K562 (cell line): ENCODE data around the gene KAT2B. TPM values are rescaled to one million over a fixed set of nuclear protein-coding genes. Genes with fewer than 3 reads are reported as not detected.

ENCODE experiments used
- ATAC-seq: fragments of 200-7000 bp; cut with Tn5 transposase; 3 replicates; pipeline ENCODE4 v1.9.1; 2020; ENCODE audit warnings: moderate library complexity
- BruUV-seq: library from RNA; stranded (reverse); fragments of 400-500 nt; replicated peaks from 2 replicates; lab custom pipeline; 2021; lab: Mats Ljungman, UMichigan
- CTCF ChIA-PET: fragments of 300-600 bp; formaldehyde crosslinking; extraction: SDS; loops from one replicate; lab custom pipeline; 2021; ENCODE audit warnings: low intra/inter-chr PET ratio; lab: Yijun Ruan, JAX
- POLR2A ChIA-PET: fragments of 300-600, 350-650 bp; sonication (Branson Sonifier 250); formaldehyde crosslinking; extraction: SDS; loops from one replicate; lab custom pipeline; 2021; ENCODE audit warnings: antibody characterized with exemption, inconsistent platforms; lab: Yijun Ruan, JAX
- DNase-seq, 4 experiments: peaks; one replicate each; pipeline versions ENCODE4 v3.0.0 to v3.0.0-alpha.2; 2011 to 2018; ENCODE audit warnings: low spot score in 3 of 4, mixed read lengths in 3 of 4; ENCODE audit errors: extremely low read depth in 1 of 4
- FAIRE-seq: peaks from 2 replicates; lab custom pipeline; 2011; peaks lifted over from hg19 to GRCh38; lab: Jason Lieb, UNC
- H2AFZ ChIP-seq: 2 replicates; pipeline ENCODE4 v1.6.0; 2011; ENCODE audit warnings: low read depth, low read length, control low read depth, inconsistent platforms
- H3K27ac ChIP-seq: fragments of 200-600 bp; 3 replicates; pipeline ENCODE4 v1.8.0; 2011; ENCODE audit warnings: low read depth, mild to moderate bottlenecking, control low read depth, inconsistent platforms, low read length, moderate library complexity, mixed read lengths; ENCODE audit errors: extremely low read depth
- H3K27me3 ChIP-seq, 2 experiments: fragments of 300-600 bp in 1 of 2; 2 replicates in 1 of 2; 3 replicates in 1 of 2; pipeline versions ENCODE4 v1.6.0 to v1.8.0; 2011; ENCODE audit warnings: inconsistent platforms in 2 of 2, low read length in 2 of 2, mild to moderate bottlenecking in 1 of 2, mixed read lengths in 1 of 2, moderate library complexity in 1 of 2; ENCODE audit not compliant: control insufficient read depth in 2 of 2, insufficient read depth in 2 of 2
- H3K36me3 ChIP-seq: fragments of 300-600 bp; 3 replicates; pipeline ENCODE4 v1.8.0; 2011; ENCODE audit warnings: mild to moderate bottlenecking, low read length, inconsistent platforms; ENCODE audit not compliant: control insufficient read depth, insufficient read depth
- H3K4me1 ChIP-seq, 2 experiments: fragments of 200-600 bp in 1 of 2; replicated peaks in 1 of 2; 2 replicates in 1 of 2; 3 replicates in 1 of 2; pipeline versions ENCODE4 v1.5.1 to v1.8.0; 2011; ENCODE audit warnings: inconsistent platforms in 2 of 2, low read length in 2 of 2, mild to moderate bottlenecking in 1 of 2, mixed read lengths in 1 of 2, moderate library complexity in 1 of 2; ENCODE audit not compliant: control insufficient read depth in 2 of 2, insufficient read depth in 2 of 2
- H3K4me2 ChIP-seq: 2 replicates; pipeline ENCODE4 v1.6.1; 2011; ENCODE audit warnings: low read length, control low read depth, inconsistent platforms, mixed read lengths; ENCODE audit not compliant: insufficient read depth
- H3K4me3 ChIP-seq: fragments of 200-600 bp; sonication (generic), shearing (Covaris generic); 2 replicates; pipeline ENCODE4 v1.5.1; 2016; ENCODE audit warnings: control low read depth, inconsistent platforms
- H3K79me2 ChIP-seq: fragments of 200-600 bp; 3 replicates; pipeline ENCODE4 v1.8.0; 2011; ENCODE audit warnings: low read length, inconsistent platforms; ENCODE audit not compliant: control insufficient read depth, insufficient read depth
- H3K9ac ChIP-seq, 2 experiments: 2 replicates each; pipeline versions ENCODE4 v1.6.0 to v1.6.1; 2011; ENCODE audit warnings: low read depth in 2 of 2, low read length in 2 of 2, control low read depth in 1 of 2, inconsistent platforms in 1 of 2, mild to moderate bottlenecking in 1 of 2, mixed read lengths in 1 of 2; ENCODE audit not compliant: insufficient read depth in 1 of 2
- H3K9me1 ChIP-seq: one replicate; pipeline ENCODE4 v1.6.0; 2011; ENCODE audit warnings: inconsistent platforms, mild to moderate bottlenecking, low read length, moderate library complexity; ENCODE audit not compliant: control insufficient read depth, insufficient read depth
- H3K9me3 ChIP-seq: replicated peaks from 2 replicates; pipeline ENCODE4 v1.5.1; 2011; ENCODE audit warnings: low read depth, low read length, inconsistent platforms; ENCODE audit not compliant: control insufficient read depth, insufficient read depth
- H4K20me1 ChIP-seq: replicated peaks from 2 replicates; pipeline ENCODE4 v1.6.1; 2011; ENCODE audit warnings: low read length, inconsistent platforms, mixed read lengths; ENCODE audit not compliant: control insufficient read depth, insufficient read depth
- ARID1B ChIP-seq: fragments of 450-650 bp; IDR thresholded peaks from 2 replicates; pipeline ENCODE4 v1.6.1; 2016; ENCODE audit warnings: antibody characterized with exemption, mild to moderate bottlenecking, inconsistent platforms
- NCOR1 ChIP-seq: fragments of 450-650 bp; IDR thresholded peaks from 2 replicates; pipeline ENCODE4 v1.6.1; 2016; ENCODE audit warnings: mild to moderate bottlenecking, moderate library complexity
- POLR2H ChIP-seq: IDR thresholded peaks from 2 replicates; pipeline ENCODE4 v1.6.1; 2016; ENCODE audit warnings: missing genetic modification characterization, low read depth, mild to moderate bottlenecking, control low read depth, missing compliant biosample characterization, moderate library complexity
- RB1 ChIP-seq: fragments of 450-650 bp; IDR thresholded peaks from 2 replicates; pipeline ENCODE4 v1.6.1; 2017; ENCODE audit warnings: low read depth, mild to moderate bottlenecking
- SMARCA4 ChIP-seq: fragments of 450-650 bp; IDR thresholded peaks from 2 replicates; pipeline ENCODE4 v1.6.1; 2016
- U2AF2 ChIP-seq: fragments of 200-400 bp; formaldehyde crosslinking; optimal IDR thresholded peaks from 2 replicates; pipeline ENCODE3; 2017; ENCODE audit warnings: low read depth, mild to moderate bottlenecking, low read length
- ZNF444 ChIP-seq: fragments of 250-450 bp; sonication (Bioruptor Pico); IDR thresholded peaks from 2 replicates; pipeline ENCODE4 v1.4.0; 2020; ENCODE audit warnings: mild to moderate bottlenecking, moderate library complexity
- ZNF696 ChIP-seq: fragments of 250-450 bp; sonication (Bioruptor Pico); conservative IDR thresholded peaks from 2 replicates; pipeline ENCODE4 v1.4.0; 2020; ENCODE audit warnings: mild to moderate bottlenecking, moderate library complexity
- ZNF766 ChIP-seq: fragments of 200-800 bp; sonication (Bioruptor generic); conservative IDR thresholded peaks from 2 replicates; pipeline ENCODE4 v1.6.1; 2016; ENCODE audit warnings: missing genetic modification characterization, missing compliant biosample characterization
- WGBS: fragments of 100-300 bp; shearing (Covaris generic); methylation state at CpG from one replicate; pipeline ENCODE4 v1.1.6; 2016; ENCODE audit warnings: low coverage, mixed read lengths; ENCODE audit not compliant: insufficient coverage; ENCODE audit errors: missing lambda C conversion rate; 5-methylcytosine and 5-hydroxymethylcytosine counted together
- in situ Hi-C: fragments of 300-500 bp; cut with MboI; formaldehyde crosslinking; loops from 4 replicates; pipeline ENCODE4 v1.15.0; 2018; ENCODE audit warnings: inconsistent platforms, mixed read lengths
- intact Hi-C: fragments of 100-400 bp; cut with micrococcal nuclease; formaldehyde crosslinking; loops from 2 replicates; pipeline ENCODE4 v1.14.2; 2022
- polyA plus RNA-seq, 8 experiments: library from polyadenylated mRNA; depleted of rRNA in 4 of 8; stranded (reverse) in 5 of 8; unstranded in 3 of 8; fragments of >200 nt; fragmentation: Nextera tagmentation in 2 of 8; fragmentation: Illumina TruSeq in 1 of 8; extraction: Ambion mirVana in 2 of 8; extraction: Trizol in 1 of 8; gene quantifications; 2 replicates each; pipeline versions ENCODE4 v1.2.1 to v1.2.3, GENCODE V29; 2011 to 2014; ENCODE audit warnings: inconsistent platforms in 1 of 8, missing spikeins in 1 of 8
- total RNA-seq, 7 experiments: library from RNA; depleted of rRNA in 6 of 7; stranded (reverse); fragments of >200 nt in 6 of 7; fragmentation: Illumina TruSeq in 2 of 7; extraction: Trizol in 2 of 7; gene quantifications; 2 replicates each; pipeline versions ENCODE4 v1.2.1 to v1.2.3, GENCODE V29; 2011 to 2021; ENCODE audit warnings: low replicate concordance in 1 of 7
- TF ChIP-seq, protein P1 (sequence below), 2 experiments: fragments of 450-650 bp in 1 of 2; sonication (generic) in 1 of 2; formaldehyde crosslinking in 1 of 2; IDR thresholded peaks; 2 replicates each; pipeline versions ENCODE4 v1.7.1 to v1.9.0; 2016 to 2022; ENCODE audit warnings: inconsistent platforms in 1 of 2, mild to moderate bottlenecking in 1 of 2, missing genetic modification reagents in 1 of 2
- TF ChIP-seq, protein P2 (sequence below): fragments of 150-350 bp; conservative IDR thresholded peaks from 2 replicates; pipeline ENCODE4 v1.6.1; 2014; ENCODE audit warnings: low read length

KAT2B gene
- total and polyA plus RNA-seq, 9 of the 15 experiments (the other 6 are each of a cell fraction or from before 2014, with no cell fraction given): 3.3 to 14.9 (median 12.2) TPM

DNA sequence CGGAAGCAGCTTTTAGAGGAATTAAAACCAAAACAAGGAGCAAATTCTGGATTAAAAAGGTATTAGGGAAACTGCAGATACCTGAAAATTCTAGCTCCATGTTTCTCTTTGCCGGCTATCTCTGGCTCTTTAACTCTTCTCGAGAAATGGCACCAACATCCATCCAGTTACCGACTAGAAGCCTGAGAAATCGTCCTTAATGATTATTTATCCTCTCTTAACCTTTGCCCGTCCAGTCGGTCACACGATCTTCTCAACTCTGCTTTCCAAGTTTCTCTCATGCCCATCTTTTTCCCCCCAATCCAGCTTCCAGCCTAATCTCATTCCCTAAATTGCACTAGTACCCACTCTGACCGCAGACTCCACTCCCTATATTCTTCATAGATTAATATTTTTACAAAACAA lies 146.4 kb downstream of the KAT2B start:
- BruUV-seq: TSS peak; percentile 97
- intact Hi-C loops: loop anchor here (1.0 to 5.0 kb wide), 5 partner anchors 136 to 1039 kb away; partner anchors contain the start of genes KCNH8 and RAB5A
- TF ChIP-seq POLR2H (peak; percentile 9), NCOR1 (0 out of 2 replicates have a peak, but pooled peaks have one; percentile 4), SMARCA4 (0 out of 2 replicates have a peak, but pooled peaks have one; percentile 52), ZNF696 (CRISPR knock-in tag) (no peak), ZNF766 (CRISPR knock-in tag) (peak; percentile 73; the same call in 1 of the 2 replicates), ZNF444 (no peak), ARID1B (no peak), RB1 (no peak), U2AF2 (no peak)
- TF ChIP-seq, protein P1, sequence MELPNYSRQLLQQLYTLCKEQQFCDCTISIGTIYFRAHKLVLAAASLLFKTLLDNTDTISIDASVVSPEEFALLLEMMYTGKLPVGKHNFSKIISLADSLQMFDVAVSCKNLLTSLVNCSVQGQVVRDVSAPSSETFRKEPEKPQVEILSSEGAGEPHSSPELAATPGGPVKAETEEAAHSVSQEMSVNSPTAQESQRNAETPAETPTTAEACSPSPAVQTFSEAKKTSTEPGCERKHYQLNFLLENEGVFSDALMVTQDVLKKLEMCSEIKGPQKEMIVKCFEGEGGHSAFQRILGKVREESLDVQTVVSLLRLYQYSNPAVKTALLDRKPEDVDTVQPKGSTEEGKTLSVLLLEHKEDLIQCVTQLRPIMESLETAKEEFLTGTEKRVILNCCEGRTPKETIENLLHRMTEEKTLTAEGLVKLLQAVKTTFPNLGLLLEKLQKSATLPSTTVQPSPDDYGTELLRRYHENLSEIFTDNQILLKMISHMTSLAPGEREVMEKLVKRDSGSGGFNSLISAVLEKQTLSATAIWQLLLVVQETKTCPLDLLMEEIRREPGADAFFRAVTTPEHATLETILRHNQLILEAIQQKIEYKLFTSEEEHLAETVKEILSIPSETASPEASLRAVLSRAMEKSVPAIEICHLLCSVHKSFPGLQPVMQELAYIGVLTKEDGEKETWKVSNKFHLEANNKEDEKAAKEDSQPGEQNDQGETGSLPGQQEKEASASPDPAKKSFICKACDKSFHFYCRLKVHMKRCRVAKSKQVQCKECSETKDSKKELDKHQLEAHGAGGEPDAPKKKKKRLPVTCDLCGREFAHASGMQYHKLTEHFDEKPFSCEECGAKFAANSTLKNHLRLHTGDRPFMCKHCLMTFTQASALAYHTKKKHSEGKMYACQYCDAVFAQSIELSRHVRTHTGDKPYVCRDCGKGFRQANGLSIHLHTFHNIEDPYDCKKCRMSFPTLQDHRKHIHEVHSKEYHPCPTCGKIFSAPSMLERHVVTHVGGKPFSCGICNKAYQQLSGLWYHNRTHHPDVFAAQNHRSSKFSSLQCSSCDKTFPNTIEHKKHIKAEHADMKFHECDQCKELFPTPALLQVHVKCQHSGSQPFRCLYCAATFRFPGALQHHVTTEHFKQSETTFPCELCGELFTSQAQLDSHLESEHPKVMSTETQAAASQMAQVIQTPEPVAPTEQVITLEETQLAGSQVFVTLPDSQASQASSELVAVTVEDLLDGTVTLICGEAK (IDR thresholded peaks at IDR 0.05): peak; percentile 45; the same call in 1 of the 2 replicates
- TF ChIP-seq, protein P1 (CRISPR knock-in tag; IDR thresholded peaks at IDR 0.05): no peak
- TF ChIP-seq, protein P2, sequence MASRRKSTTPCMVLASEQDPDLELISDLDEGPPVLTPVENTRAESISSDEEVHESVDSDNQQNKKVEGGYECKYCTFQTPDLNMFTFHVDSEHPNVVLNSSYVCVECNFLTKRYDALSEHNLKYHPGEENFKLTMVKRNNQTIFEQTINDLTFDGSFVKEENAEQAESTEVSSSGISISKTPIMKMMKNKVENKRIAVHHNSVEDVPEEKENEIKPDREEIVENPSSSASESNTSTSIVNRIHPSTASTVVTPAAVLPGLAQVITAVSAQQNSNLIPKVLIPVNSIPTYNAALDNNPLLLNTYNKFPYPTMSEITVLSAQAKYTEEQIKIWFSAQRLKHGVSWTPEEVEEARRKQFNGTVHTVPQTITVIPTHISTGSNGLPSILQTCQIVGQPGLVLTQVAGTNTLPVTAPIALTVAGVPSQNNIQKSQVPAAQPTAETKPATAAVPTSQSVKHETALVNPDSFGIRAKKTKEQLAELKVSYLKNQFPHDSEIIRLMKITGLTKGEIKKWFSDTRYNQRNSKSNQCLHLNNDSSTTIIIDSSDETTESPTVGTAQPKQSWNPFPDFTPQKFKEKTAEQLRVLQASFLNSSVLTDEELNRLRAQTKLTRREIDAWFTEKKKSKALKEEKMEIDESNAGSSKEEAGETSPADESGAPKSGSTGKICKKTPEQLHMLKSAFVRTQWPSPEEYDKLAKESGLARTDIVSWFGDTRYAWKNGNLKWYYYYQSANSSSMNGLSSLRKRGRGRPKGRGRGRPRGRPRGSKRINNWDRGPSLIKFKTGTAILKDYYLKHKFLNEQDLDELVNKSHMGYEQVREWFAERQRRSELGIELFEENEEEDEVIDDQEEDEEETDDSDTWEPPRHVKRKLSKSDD: no peak

More for the DNA sequence above, 146.4 kb downstream of the KAT2B start:
- Histone ChIP-seq H3K4me3 (peak overlapping the region; percentile 61), H3K27ac (peak overlapping the region; percentile 94), H3K27me3 (no peaks in the 10 kb centered on the region), H4K20me1 (no peaks in the 10 kb centered on the region), H3K36me3 (peaks cover 19% of the 10 kb centered on the region), H3K79me2 (peaks cover 35% of the 10 kb centered on the region), H3K9ac (peak overlapping the region; percentile 92 to 97), H3K4me2 (peak overlapping the region; percentile 89), H3K9me1 (no peaks in the 10 kb centered on the region), H3K9me3 (no peaks in the 10 kb centered on the region), H3K4me1 (peaks cover 0 to 8% of the 10 kb centered on the region in 2 experiments; a peak in 2 of 5 replicates), H2AFZ (peak overlapping the region; percentile 97)
- FAIRE-seq: no peak
- CTCF ChIA-PET: interaction anchor here (0.7 kb wide), 1 partner anchor 39 kb away, joined by 3 read pairs; no protein-coding TSS in a partner anchor
- POLR2A ChIA-PET: interaction anchor here (0.6 to 1.8 kb wide), 18 partner anchors 8 to 298 kb away, joined by 3 to 11 read pairs (median 4); no protein-coding TSS in a partner anchor
- in situ Hi-C loops: no loop called here
- ATAC-seq: no peak
- under 1% methylated on average over 9 of the region's 9 CpGs for WGBS
- peak in 1 of 4 experiments; percentile 15 for DNase-seq
